ENCODE results near the gene PGK1. TPM values are rescaled to one million over a fixed set of nuclear protein-coding genes. Genes with fewer than 3 reads are reported as not detected.
"Not testable (repeated sequence)": the region's sequence is repeated elsewhere in the genome, so short reads cannot be mapped to it uniquely, and the experiment has no call there.

PGK1 gene
- total RNA-seq, 1 experiment from 2014 or later = 607 TPM

- no peaks in the 10 kb centered on the region for H3K4me1 Mint-ChIP-seq
- H3K9me3 Mint-ChIP-seq = peaks cover 16% of the 10 kb centered on the region
- DNase-seq (ENCODE audit: low spot score) (no peak), ATAC-seq (no peak)
- POLR2A ChIA-PET = no interaction called here
- H3K27me3 Mint-ChIP-seq (ENCODE audit: low read depth) = peaks cover 4% of the 10 kb centered on the region; the same call in 1 of the 2 replicates
- no peak for TF ChIP-seq E2F5 (CRISPR knock-in tag; IDR thresholded peaks at IDR 0.05)
- no peak for TF ChIP-seq PRRX2 (CRISPR knock-in tag; IDR thresholded peaks at IDR 0.05)
- TF ChIP-seq GRHL2 (CRISPR knock-in tag; IDR thresholded peaks at IDR 0.05; ENCODE audit: insufficient replicate concordance, severe bottlenecking) = no peak
- no peak for TF ChIP-seq ZNF532 (CRISPR knock-in tag; IDR thresholded peaks at IDR 0.05; ENCODE audit: borderline replicate concordance)
- TF ChIP-seq ZNF396 (CRISPR knock-in tag; IDR thresholded peaks at IDR 0.05; ENCODE audit: borderline replicate concordance) = no peak
- TF ChIP-seq E2F1 (CRISPR knock-in tag; IDR thresholded peaks at IDR 0.05) = no peak
- TF ChIP-seq ZNF671 (CRISPR knock-in tag; IDR thresholded peaks at IDR 0.05) = no peak
- TF ChIP-seq AFF4 (CRISPR knock-in tag; IDR thresholded peaks at IDR 0.05; ENCODE audit: borderline replicate concordance) = no peak
- TF ChIP-seq ZBTB43 (CRISPR knock-in tag; IDR thresholded peaks at IDR 0.05) = no peak
- no peak overlapping the region for H3K27ac Mint-ChIP-seq
- H3K36me3 Mint-ChIP-seq = peaks cover 7% of the 10 kb centered on the region
- CTCF ChIA-PET = no interaction called here
- H3K4me3 Mint-ChIP-seq = no peak overlapping the region
Measured at GRCh38 chrX:78075787-78076389, 28.2 kb upstream of the PGK1 start.

GRCh38 chrX:78081413-78081812 is 22.6 kb upstream of the PGK1 start:
- POLR2A ChIA-PET; H3K27me3 Mint-ChIP-seq (ENCODE audit: low read depth); H3K4me1 Mint-ChIP-seq; H3K27ac Mint-ChIP-seq; H3K9me3 Mint-ChIP-seq; H3K4me3 Mint-ChIP-seq; ATAC-seq; H3K36me3 Mint-ChIP-seq; DNase-seq (ENCODE audit: low spot score): not testable (repeated sequence)
- CTCF ChIA-PET = interaction anchor here (0.6 kb wide), 1 partner anchor 11 kb away, joined by 3 read pairs; no protein-coding TSS in a partner anchor

All from WTC11 (cell line).